ENCODE data around the gene FAM3A. TPM values are rescaled to one million over a fixed set of nuclear protein-coding genes. Genes with fewer than 3 reads are reported as not detected.

The FAM3A gene
- total and polyA plus RNA-seq, 2 of the 8 experiments (the other 6 are each of a cell fraction or from before 2014, with no cell fraction given): 16.2 to 18.6 TPM

DNA sequence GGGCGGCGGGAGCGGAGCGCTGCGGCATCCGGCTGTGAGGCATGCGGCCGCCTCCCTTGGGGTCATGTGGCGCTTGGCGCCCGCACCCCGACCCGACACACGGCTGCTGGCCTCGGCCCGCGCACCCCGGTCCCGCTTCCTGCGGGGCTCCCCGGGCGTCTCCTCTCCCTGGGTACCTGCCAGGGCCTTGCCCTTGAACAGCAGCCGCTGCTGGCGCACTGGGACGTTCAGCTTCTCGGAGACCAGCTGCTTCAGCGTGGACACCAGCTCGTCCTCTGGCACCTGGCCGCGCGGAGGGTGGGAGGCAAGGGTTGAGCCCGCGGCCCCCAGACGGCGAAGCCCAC is 30.0 kb downstream of the FAM3A start:
- Histone ChIP-seq H4K5ac (ENCODE audit: insufficient read length, low read depth, low read length) (peak overlapping the region; percentile 66), H2BK120ac (replicated peaks; ENCODE audit: low read depth, low read length) (no peak overlapping the region), H3K56ac (replicated peaks; ENCODE audit: insufficient read length, low read depth, low read length) (no peak overlapping the region), H3K14ac (ENCODE audit: insufficient read length) (no peak overlapping the region), H3K23me2 (ENCODE audit: low read depth, low read length) (no peaks in the 10 kb centered on the region; the same call in 1 of the 2 replicates), H3K18ac (ENCODE audit: extremely low read depth, low read length) (no peak overlapping the region), H2BK5ac (ENCODE audit: low read depth, low read length) (no peak overlapping the region), H3K4me1 (replicated peaks in 1 of 4; ENCODE audit: control insufficient read depth in 3 of 4, insufficient read depth in 4 of 4, low read length in 3 of 4) (peaks cover 0 to 12% (median 3%) of the 10 kb centered on the region in 4 experiments; a peak in 4 of 7 replicates), H3K79me1 (ENCODE audit: low read depth, low read length) (no peaks in the 10 kb centered on the region), H3K79me2 (ENCODE audit: control insufficient read depth in 1 of 2, insufficient read depth in 2 of 2, low read length in 2 of 2) (no peaks in the 10 kb centered on the region), H2AK5ac (ENCODE audit: low read depth, low read length) (no peak overlapping the region), H4K20me1 (replicated peaks in 1 of 2; ENCODE audit: control insufficient read depth in 1 of 2, insufficient read depth in 2 of 2, low read length in 2 of 2) (peaks cover 1 to 2% of the 10 kb centered on the region in 2 experiments), H4K91ac (replicated peaks; ENCODE audit: insufficient read length, low read length) (no peak overlapping the region), H2BK20ac (ENCODE audit: low read length) (no peak overlapping the region), H3K27me3 (replicated peaks in 1 of 4; ENCODE audit: control insufficient read depth in 3 of 4, extremely low read depth in 1 of 4, insufficient read depth in 3 of 4, low read length in 3 of 4) (no peaks in the 10 kb centered on the region; a peak in 1 of 7 replicates), H2BK12ac (ENCODE audit: low read depth, low read length) (no peak overlapping the region), H3K36me3 (ENCODE audit: control insufficient read depth in 2 of 4, insufficient read depth in 4 of 4, low read length in 3 of 4) (peaks cover 0 to 13% (median 0%) of the 10 kb centered on the region in 4 experiments; a peak in 2 of 8 replicates), H4K8ac (ENCODE audit: extremely low read depth, insufficient read depth, low read length) (no peak overlapping the region; the same call in 1 of the 2 replicates), H3K4me2 (ENCODE audit: insufficient read depth in 1 of 2, low read depth in 2 of 2, low read length in 2 of 2) (peak overlapping the region; percentile 68), H3K27ac (ENCODE audit: low read depth, low read length) (no peak overlapping the region), H3K9me3 (ENCODE audit: insufficient read depth in 2 of 2, low read depth in 1 of 2, low read length in 1 of 2) (no peaks in the 10 kb centered on the region), H3K23ac (ENCODE audit: insufficient read length) (no peak overlapping the region), H3K9ac (replicated peaks in 1 of 4; ENCODE audit: extremely low read depth in 1 of 4, low read depth in 3 of 4, low read length in 3 of 4) (peak overlapping the region; percentile 9 to 47 (median 27); a peak in 5 of 7 replicates), H3K4me3 (ENCODE audit: extremely low read depth in 1 of 4, insufficient read depth in 2 of 4, low read depth in 3 of 4, low read length in 4 of 4) (peak overlapping the region; percentile 37 to 81 (median 58)), H2AFZ (ENCODE audit: low read length) (no peak overlapping the region), H2BK15ac (ENCODE audit: low read length) (no peak overlapping the region), H3K4ac (replicated peaks; ENCODE audit: insufficient read length, low read depth, low read length) (peak overlapping the region; percentile 38)
- no CpG with 5 or more reads among the region's 35 CpGs for WGBS, 2 experiments (ENCODE audit: extremely low coverage in 1 of 2, insufficient coverage in 1 of 2, insufficient read length in 1 of 2, insufficient replicate concordance in 2 of 2, low coverage in 1 of 2, low lambda C conversion rate in 2 of 2, missing lambda C conversion rate in 1 of 2)
- TF ChIP-seq CEBPB (IDR thresholded peaks at IDR 0.05; ENCODE audit: low read depth, low read length): no peak
- TF ChIP-seq, protein P1, sequence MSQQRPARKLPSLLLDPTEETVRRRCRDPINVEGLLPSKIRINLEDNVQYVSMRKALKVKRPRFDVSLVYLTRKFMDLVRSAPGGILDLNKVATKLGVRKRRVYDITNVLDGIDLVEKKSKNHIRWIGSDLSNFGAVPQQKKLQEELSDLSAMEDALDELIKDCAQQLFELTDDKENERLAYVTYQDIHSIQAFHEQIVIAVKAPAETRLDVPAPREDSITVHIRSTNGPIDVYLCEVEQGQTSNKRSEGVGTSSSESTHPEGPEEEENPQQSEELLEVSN (IDR thresholded peaks at IDR 0.05): peak; percentile 44; the same call in 1 of the 2 replicates
- no peak for TF ChIP-seq HDAC6 (IDR thresholded peaks at IDR 0.05; ENCODE audit: low read depth, low read length)
- no peak for TF ChIP-seq POLR2AphosphoS5 (IDR thresholded peaks at IDR 0.05; ENCODE audit: low read depth, low read length)
- TF ChIP-seq KDM4A (IDR thresholded peaks at IDR 0.05; ENCODE audit: low read depth, low read length, severe bottlenecking): peak; percentile 51
- TF ChIP-seq CHD1 (IDR thresholded peaks at IDR 0.05; ENCODE audit: low read depth, low read length): no peak
- no peak for TF ChIP-seq SIRT6 (IDR thresholded peaks at IDR 0.05; ENCODE audit: low read length)
- FAIRE-seq (no peak), DNase-seq (ENCODE audit: low read depth in 1 of 2, low spot score in 2 of 2) (peak in 1 of 2 experiments; percentile 53)
- ChIA-PET CTCF (ENCODE audit: partially characterized antibody) (interaction anchor here (0.9 to 2.3 kb wide), 3 partner anchors 48 to 113 kb away, joined by 3 to 5 read pairs (median 3); no protein-coding TSS in a partner anchor), POLR2A (ENCODE audit: partially characterized antibody) (interaction anchor here (0.9 to 2.3 kb wide), 5 partner anchors 27 to 88 kb away, joined by 4 to 8 read pairs (median 6); no protein-coding TSS in a partner anchor)

Measured in H1 (cell line).